SU-DHL-6 (cell line): Measurements from ENCODE around the gene DOK4.

Experiments
- H2AFZ ChIP-seq: fragments of 200-600 bp; sonication (generic); 2 replicates; pipeline ENCODE4 v1.6.1; 2014; ENCODE audit warnings: low read depth, mild to moderate bottlenecking, moderate library complexity, mixed read lengths, antibody characterized with exemption, low read length; ENCODE audit not compliant: severe bottlenecking
- H3F3A ChIP-seq: fragments of 200-600 bp; shearing (Covaris generic); 2 replicates; pipeline ENCODE4 v1.6.0; 2016; ENCODE audit warnings: antibody characterized with exemption, mild to moderate bottlenecking; ENCODE audit not compliant: insufficient read depth
- H3K27ac ChIP-seq: fragments of 200-600 bp; sonication (generic); 2 replicates; pipeline ENCODE4 v1.5.1; 2016; ENCODE audit warnings: low read depth, mild to moderate bottlenecking, low read length, moderate library complexity, mixed read lengths
- H3K27me3 ChIP-seq: fragments of 200-600 bp; sonication (generic), shearing (Covaris generic); 2 replicates; pipeline ENCODE4 v1.6.0; 2014; ENCODE audit warnings: mild to moderate bottlenecking, low read length
- H3K36me3 ChIP-seq: fragments of 200-600 bp; sonication (generic); 2 replicates; pipeline ENCODE4 v1.6.1; 2014; ENCODE audit warnings: mild to moderate bottlenecking, low read length, mixed read lengths
- H3K4me2 ChIP-seq: fragments of 300-600, 200-600 bp; shearing (Covaris generic), sonication (generic); 2 replicates; pipeline ENCODE4 v1.6.0; 2014; ENCODE audit warnings: low read length, low read depth, mild to moderate bottlenecking; ENCODE audit not compliant: poor library complexity, severe bottlenecking
- H3K4me3 ChIP-seq: fragments of 200-600 bp; sonication (generic); 2 replicates; pipeline ENCODE4 v1.5.1; 2014; ENCODE audit warnings: antibody characterized with exemption, low read length, mild to moderate bottlenecking, mixed read lengths; ENCODE audit not compliant: insufficient read depth, poor library complexity, severe bottlenecking
- H3K79me2 ChIP-seq: fragments of 200-600 bp; sonication (generic); 2 replicates; pipeline ENCODE4 v1.6.1; 2014; ENCODE audit warnings: mild to moderate bottlenecking, low read length, moderate library complexity; ENCODE audit not compliant: insufficient read depth
- H3K9ac ChIP-seq: fragments of 200-600 bp; sonication (generic); 2 replicates; pipeline ENCODE4 v1.7.0; 2014; ENCODE audit warnings: mild to moderate bottlenecking, low read length
- H3K9me2 ChIP-seq: fragments of 200-600 bp; sonication (generic); replicated peaks from 2 replicates; pipeline ENCODE4 v1.6.1; 2014; ENCODE audit warnings: low read length; ENCODE audit not compliant: insufficient read depth
- H3K9me3 ChIP-seq: fragments of 200-600 bp; sonication (generic); 2 replicates; pipeline ENCODE4 v1.6.1; 2014; ENCODE audit warnings: low read length, mixed read lengths; ENCODE audit not compliant: insufficient read depth
- H4K20me1 ChIP-seq: fragments of 200-600 bp; sonication (generic); 2 replicates; pipeline ENCODE4 v1.6.1; 2014; ENCODE audit warnings: low read depth, mild to moderate bottlenecking, antibody characterized with exemption, low read length, moderate library complexity, mixed read lengths
- EZH2phosphoT487 ChIP-seq: fragments of 200-600 bp; sonication (generic), shearing (Covaris generic); conservative IDR thresholded peaks from 2 replicates; pipeline ENCODE4 v1.6.1; 2018; ENCODE audit warnings: mild to moderate bottlenecking, antibody characterized with exemption, low read length, moderate library complexity, mixed read lengths
- TF ChIP-seq, protein P1 (sequence below): fragments of 200-600 bp; sonication (generic); IDR thresholded peaks from one replicate; pipeline ENCODE4 v1.5.1; 2017; ENCODE audit warnings: antibody characterized with exemption, mild to moderate bottlenecking, low read length, moderate library complexity; ENCODE audit not compliant: insufficient read depth, poor library complexity, severe bottlenecking

Gene DOK4

GRCh38 chr16:57474671-57475661 is 11.3 kb downstream of the DOK4 start:
- Histone ChIP-seq H3K4me2 (no peak overlapping the region), H3K4me3 (no peak overlapping the region), H3K79me2 (no peaks in the 10 kb centered on the region), H3K9ac (no peak overlapping the region), H3K27ac (no peak overlapping the region), H3K9me3 (no peaks in the 10 kb centered on the region), H3K9me2 (no peaks in the 10 kb centered on the region), H2AFZ (no peak overlapping the region), H3K27me3 (no peaks in the 10 kb centered on the region), H4K20me1 (no peaks in the 10 kb centered on the region), H3K36me3 (no peaks in the 10 kb centered on the region), H3F3A (no peaks in the 10 kb centered on the region)
- TF ChIP-seq, protein P1, sequence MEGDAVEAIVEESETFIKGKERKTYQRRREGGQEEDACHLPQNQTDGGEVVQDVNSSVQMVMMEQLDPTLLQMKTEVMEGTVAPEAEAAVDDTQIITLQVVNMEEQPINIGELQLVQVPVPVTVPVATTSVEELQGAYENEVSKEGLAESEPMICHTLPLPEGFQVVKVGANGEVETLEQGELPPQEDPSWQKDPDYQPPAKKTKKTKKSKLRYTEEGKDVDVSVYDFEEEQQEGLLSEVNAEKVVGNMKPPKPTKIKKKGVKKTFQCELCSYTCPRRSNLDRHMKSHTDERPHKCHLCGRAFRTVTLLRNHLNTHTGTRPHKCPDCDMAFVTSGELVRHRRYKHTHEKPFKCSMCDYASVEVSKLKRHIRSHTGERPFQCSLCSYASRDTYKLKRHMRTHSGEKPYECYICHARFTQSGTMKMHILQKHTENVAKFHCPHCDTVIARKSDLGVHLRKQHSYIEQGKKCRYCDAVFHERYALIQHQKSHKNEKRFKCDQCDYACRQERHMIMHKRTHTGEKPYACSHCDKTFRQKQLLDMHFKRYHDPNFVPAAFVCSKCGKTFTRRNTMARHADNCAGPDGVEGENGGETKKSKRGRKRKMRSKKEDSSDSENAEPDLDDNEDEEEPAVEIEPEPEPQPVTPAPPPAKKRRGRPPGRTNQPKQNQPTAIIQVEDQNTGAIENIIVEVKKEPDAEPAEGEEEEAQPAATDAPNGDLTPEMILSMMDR: no peak
- no peak for TF ChIP-seq EZH2phosphoT487

GRCh38 chr16:57473906-57474305 is 12.4 kb downstream of the DOK4 start:
- Histone ChIP-seq H2AFZ (no peak overlapping the region), H3K36me3 (no peaks in the 10 kb centered on the region), H3K27me3 (no peaks in the 10 kb centered on the region), H3K4me3 (no peak overlapping the region), H3K9ac (no peak overlapping the region), H3K9me3 (no peaks in the 10 kb centered on the region), H3F3A (no peaks in the 10 kb centered on the region), H3K27ac (no peak overlapping the region), H3K79me2 (no peaks in the 10 kb centered on the region), H3K4me2 (no peak overlapping the region), H4K20me1 (no peaks in the 10 kb centered on the region), H3K9me2 (no peaks in the 10 kb centered on the region)
- TF ChIP-seq, protein P1: no peak
- TF ChIP-seq EZH2phosphoT487: no peak

DNA sequence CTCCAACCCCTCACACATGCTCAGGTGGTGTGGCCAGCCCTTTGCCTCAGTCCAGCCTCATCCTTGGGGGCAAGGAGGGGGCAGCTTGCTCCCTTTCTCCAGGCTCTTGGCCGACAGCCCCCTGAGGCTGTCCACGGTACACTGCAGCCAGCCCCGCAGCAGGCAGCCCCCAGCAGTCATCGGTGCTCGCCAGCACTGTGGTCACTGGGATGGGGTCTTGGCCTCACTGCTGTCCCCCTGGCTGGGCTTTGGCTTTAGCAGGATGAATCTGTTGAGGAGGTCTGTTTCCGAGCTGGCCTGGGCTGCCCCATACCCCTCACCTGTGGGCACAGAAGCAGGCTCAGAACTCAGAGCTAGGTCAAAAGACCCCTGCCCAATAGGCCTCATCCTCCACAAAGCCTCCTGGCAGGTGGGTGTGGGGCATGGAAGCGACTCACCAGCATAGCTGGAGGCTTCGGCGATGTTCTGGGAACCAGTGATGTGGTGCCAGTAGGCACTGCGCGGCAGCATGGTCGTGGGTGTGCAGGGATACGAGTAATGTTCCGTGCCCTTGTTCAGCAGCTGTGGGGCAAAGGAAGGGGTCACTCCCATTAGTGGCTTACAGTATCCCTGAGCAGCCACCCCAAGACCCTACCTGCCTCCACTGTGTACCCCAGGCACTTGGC is 13.0 kb downstream of the DOK4 start:
- H3K9me2 ChIP-seq: no peaks in the 10 kb centered on the region
- no peak for TF ChIP-seq EZH2phosphoT487
- TF ChIP-seq, protein P1: no peak
- H3K4me3 ChIP-seq: no peak overlapping the region
- H3K36me3 ChIP-seq: no peaks in the 10 kb centered on the region
- no peak overlapping the region for H3K4me2 ChIP-seq
- H3K79me2 ChIP-seq: no peaks in the 10 kb centered on the region
- H3K9ac ChIP-seq: no peak overlapping the region
- H3F3A ChIP-seq: no peaks in the 10 kb centered on the region
- H3K27ac ChIP-seq: no peak overlapping the region
- H3K9me3 ChIP-seq: no peaks in the 10 kb centered on the region
- H2AFZ ChIP-seq: no peak overlapping the region
- H4K20me1 ChIP-seq: no peaks in the 10 kb centered on the region
- H3K27me3 ChIP-seq: no peaks in the 10 kb centered on the region
